Glutamatergic neuron (in vitro differentiated cells): Measurements from ENCODE around the gene MCU. TPM values are rescaled to one million over a fixed set of nuclear protein-coding genes. Genes with fewer than 3 reads are reported as not detected.

Source experiments
- DNase-seq: peaks from one replicate; pipeline ENCODE4 v3.0.0; 2022
- H3K27ac Mint-ChIP-seq: one replicate; pipeline ENCODE4 v1.8.0; 2020; ENCODE audit warnings: mild to moderate bottlenecking, mixed read lengths, inconsistent platforms; ENCODE audit not compliant: unreplicated experiment
- H3K27me3 Mint-ChIP-seq: one replicate; pipeline ENCODE4 v1.8.0; 2020; ENCODE audit warnings: mild to moderate bottlenecking, moderate library complexity, mixed read lengths, inconsistent platforms; ENCODE audit not compliant: unreplicated experiment
- H3K36me3 Mint-ChIP-seq: one replicate; pipeline ENCODE4 v1.8.0; 2020; ENCODE audit warnings: mild to moderate bottlenecking, mixed read lengths, inconsistent platforms; ENCODE audit not compliant: unreplicated experiment
- H3K4me1 Mint-ChIP-seq: one replicate; pipeline ENCODE4 v1.8.0; 2020; ENCODE audit warnings: mild to moderate bottlenecking, low read depth, mixed read lengths, inconsistent platforms; ENCODE audit not compliant: unreplicated experiment
- H3K4me3 Mint-ChIP-seq: one replicate; pipeline ENCODE4 v1.8.0; 2020; ENCODE audit warnings: mild to moderate bottlenecking, mixed read lengths, inconsistent platforms; ENCODE audit not compliant: unreplicated experiment
- H3K9me3 Mint-ChIP-seq: one replicate; pipeline ENCODE4 v1.8.0; 2020; ENCODE audit warnings: mild to moderate bottlenecking, moderate library complexity, mixed read lengths, inconsistent platforms; ENCODE audit not compliant: unreplicated experiment
- microRNA-seq: library from miRNA; unstranded; fragments of <30 nt; microRNA quantifications from one replicate; pipeline ENCODE4, GENCODE V29; 2020; ENCODE audit not compliant: unreplicated experiment
- total RNA-seq: library from RNA; stranded (reverse); fragmentation: NEBNext Ultra II Directional; extraction: Animal tissue kit (Norgen Biotek cat#: 25700); gene quantifications from one replicate; pipeline ENCODE4 v1.2.1, GENCODE V29; 2021; ENCODE audit not compliant: unreplicated experiment
- TF ChIP-seq, protein P1 (sequence below): fragments of 200-600 bp; sonication (generic); IDR thresholded peaks from one replicate; pipeline ENCODE4 v1.5.0; 2021; ENCODE audit not compliant: partially characterized antibody, unreplicated experiment

MCU gene
- total RNA-seq, 1 donor from 2014 or later, result 15.2 TPM

DNA sequence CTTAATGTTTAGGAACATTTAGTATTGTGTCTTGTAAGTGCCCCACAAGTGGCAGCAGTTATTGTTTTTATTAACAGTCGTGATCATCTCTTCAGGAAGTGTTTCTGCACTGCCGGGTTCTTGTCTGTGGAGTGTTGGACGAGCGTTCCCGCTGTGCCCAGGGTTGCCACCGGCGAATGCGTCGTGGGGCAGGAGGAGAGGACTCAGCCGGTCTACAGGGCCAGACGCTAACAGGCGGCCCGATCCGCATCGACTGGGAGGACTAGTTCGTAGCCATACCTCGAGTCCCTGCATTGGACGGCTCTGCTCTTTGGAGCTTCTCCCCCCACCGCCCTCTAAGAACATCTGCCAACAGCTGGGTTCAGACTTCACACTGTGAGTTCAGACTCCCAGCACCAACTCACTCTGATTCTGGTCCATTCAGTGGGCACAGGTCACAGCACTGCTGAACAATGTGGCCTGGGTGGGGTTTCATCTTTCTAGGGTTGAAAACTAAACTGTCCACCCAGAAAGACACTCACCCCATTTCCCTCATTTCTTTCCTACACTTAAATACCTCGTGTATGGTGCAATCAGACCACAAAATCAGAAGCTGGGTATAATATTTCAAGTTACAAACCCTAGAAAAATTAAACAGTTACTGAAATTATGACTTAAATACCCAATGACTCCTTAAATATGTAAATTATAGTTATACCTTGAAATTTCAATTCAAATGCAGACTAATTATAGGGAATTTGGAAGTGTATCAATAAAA lies 240.5 kb downstream of the MCU start:
- peaks cover 2% of the 10 kb centered on the region for H3K27me3 Mint-ChIP-seq
- H3K27ac Mint-ChIP-seq, result no peak overlapping the region
- no peaks in the 10 kb centered on the region for H3K36me3 Mint-ChIP-seq
- TF ChIP-seq, protein P1, sequence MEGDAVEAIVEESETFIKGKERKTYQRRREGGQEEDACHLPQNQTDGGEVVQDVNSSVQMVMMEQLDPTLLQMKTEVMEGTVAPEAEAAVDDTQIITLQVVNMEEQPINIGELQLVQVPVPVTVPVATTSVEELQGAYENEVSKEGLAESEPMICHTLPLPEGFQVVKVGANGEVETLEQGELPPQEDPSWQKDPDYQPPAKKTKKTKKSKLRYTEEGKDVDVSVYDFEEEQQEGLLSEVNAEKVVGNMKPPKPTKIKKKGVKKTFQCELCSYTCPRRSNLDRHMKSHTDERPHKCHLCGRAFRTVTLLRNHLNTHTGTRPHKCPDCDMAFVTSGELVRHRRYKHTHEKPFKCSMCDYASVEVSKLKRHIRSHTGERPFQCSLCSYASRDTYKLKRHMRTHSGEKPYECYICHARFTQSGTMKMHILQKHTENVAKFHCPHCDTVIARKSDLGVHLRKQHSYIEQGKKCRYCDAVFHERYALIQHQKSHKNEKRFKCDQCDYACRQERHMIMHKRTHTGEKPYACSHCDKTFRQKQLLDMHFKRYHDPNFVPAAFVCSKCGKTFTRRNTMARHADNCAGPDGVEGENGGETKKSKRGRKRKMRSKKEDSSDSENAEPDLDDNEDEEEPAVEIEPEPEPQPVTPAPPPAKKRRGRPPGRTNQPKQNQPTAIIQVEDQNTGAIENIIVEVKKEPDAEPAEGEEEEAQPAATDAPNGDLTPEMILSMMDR, result no peak
- DNase-seq, result no peak
- no peaks in the 10 kb centered on the region for H3K4me1 Mint-ChIP-seq
- H3K9me3 Mint-ChIP-seq, result no peaks in the 10 kb centered on the region
- no peak overlapping the region for H3K4me3 Mint-ChIP-seq

DNA sequence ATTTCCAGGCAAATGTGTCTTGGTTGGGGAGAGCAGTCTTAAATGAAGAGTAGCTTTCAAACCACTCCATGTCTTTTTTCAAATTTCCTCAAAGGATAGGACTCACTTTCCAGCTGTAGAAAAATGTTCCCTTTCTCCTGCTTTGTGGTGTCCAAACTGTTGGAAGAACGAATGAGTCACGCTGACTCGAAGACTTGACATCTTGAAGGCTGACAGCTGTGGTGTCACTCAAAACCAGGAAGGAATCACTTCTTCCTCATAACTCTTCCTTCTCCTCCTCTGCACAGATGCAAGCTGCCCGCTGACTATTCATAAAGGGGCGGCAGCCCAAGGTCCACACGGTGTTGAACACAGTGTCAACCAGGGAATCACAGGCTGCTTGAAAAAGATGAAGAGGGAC lies 243.4 kb downstream of the MCU start:
- H3K9me3 Mint-ChIP-seq, result no peaks in the 10 kb centered on the region
- no peak overlapping the region for H3K27ac Mint-ChIP-seq
- TF ChIP-seq, protein P1, result no peak
- peaks cover 2% of the 10 kb centered on the region for H3K27me3 Mint-ChIP-seq
- no peaks in the 10 kb centered on the region for H3K36me3 Mint-ChIP-seq
- no peak for DNase-seq
- H3K4me3 Mint-ChIP-seq, result no peak overlapping the region
- no peaks in the 10 kb centered on the region for H3K4me1 Mint-ChIP-seq

Small RNA genes within 50 kb of the gene (microRNA-seq; reads per million reads assigned to microRNA genes)
- 0.55 reads per million for gene MIR4676

Other genes with a start within 250 kb of the MCU start
- 33.5 TPM for gene MICU1, start 66.1 kb upstream of the MCU start, total RNA-seq
- gene OIT3, start 201.6 kb downstream of the MCU start, total RNA-seq, result not detected